Measurements from ENCODE around the gene MAPKAPK2.

- TF ChIP-seq CTCF (IDR thresholded peaks at IDR 0.05) = no peak
- no peak for TF ChIP-seq EZH2 (IDR thresholded peaks at IDR 0.05; ENCODE audit: borderline replicate concordance, insufficient read depth, low read depth, low read length, poor library complexity, severe bottlenecking)
Observed at GRCh38 chr1:206728697-206728987, 43.9 kb downstream of the MAPKAPK2 start.
